ENCODE measurements around the gene AKNA.
"Not testable (repeated sequence)": the region's sequence is repeated elsewhere in the genome, so short reads cannot be mapped to it uniquely, and the experiment has no call there.

The AKNA gene

DNA sequence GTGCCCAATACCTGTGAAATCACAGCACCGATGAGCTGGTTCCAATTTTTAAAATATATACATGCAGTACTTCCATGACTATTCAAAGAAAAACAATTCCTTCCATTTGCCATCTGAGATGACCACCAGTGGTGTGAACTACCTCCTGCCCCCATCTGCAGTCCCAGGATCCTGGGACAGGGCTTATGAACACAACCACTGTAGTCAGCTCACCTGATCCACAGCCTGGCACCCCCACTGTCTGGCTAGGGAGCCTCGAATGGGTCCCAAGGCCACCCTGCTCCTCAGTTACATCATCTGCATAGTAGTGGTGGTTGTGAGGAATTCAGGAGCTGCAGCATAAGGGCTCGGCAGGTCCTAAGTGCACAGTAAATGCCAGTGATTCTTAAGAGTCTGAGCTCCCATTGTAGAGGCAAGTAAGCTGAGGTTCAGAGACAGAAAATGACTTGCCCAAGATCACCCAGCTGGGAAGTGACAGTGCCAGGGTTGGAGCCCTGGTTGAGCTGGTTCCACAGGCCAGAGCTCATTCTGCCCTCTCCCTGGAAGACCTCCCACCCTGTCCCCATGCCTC lies 62.0 kb downstream of the AKNA start:
- not testable (repeated sequence) for H3K36me3 ChIP-seq (ENCODE audit: control insufficient read depth in 1 of 2, insufficient read depth in 2 of 2, low read length in 2 of 2); H3K4me1 ChIP-seq (ENCODE audit: control insufficient read depth in 1 of 2, insufficient read depth in 2 of 2, low read length in 2 of 2); H3K27ac ChIP-seq (ENCODE audit: low read depth, low read length); H3K4me3 ChIP-seq (ENCODE audit: low read depth in 1 of 2, low read length in 2 of 2); H3K9ac ChIP-seq (ENCODE audit: low read depth in 1 of 2, low read length in 2 of 2); H3K27me3 ChIP-seq (ENCODE audit: control insufficient read depth in 1 of 2, insufficient read depth in 2 of 2, low read length in 2 of 2); H3K9me3 ChIP-seq (ENCODE audit: control insufficient read depth in 1 of 2, low read length in 2 of 2)

DNA sequence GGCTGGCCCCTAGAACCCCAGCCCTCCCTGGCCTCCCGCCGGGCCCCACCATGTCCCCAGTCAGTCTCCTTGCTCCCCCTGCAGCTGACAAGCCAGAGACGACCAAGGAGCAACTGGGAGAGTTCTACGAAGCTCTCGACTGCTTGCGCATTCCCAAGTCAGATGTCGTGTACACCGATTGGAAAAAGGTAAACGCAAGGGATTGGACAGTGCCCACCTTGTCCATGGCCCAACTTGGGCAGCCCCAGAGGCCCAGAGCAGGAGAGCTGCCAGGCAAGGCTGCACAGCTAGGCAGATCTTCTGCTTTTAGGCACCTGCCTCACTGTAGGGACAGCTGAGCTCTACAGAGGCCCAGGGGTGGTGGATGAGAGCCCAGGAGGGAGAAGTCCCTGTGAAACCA lies 62.8 kb downstream of the AKNA start:
- not testable (repeated sequence) for H3K27me3 ChIP-seq (ENCODE audit: control insufficient read depth in 1 of 2, insufficient read depth in 2 of 2, low read length in 2 of 2); H3K4me3 ChIP-seq (ENCODE audit: low read depth in 1 of 2, low read length in 2 of 2); H3K4me1 ChIP-seq (ENCODE audit: control insufficient read depth in 1 of 2, insufficient read depth in 2 of 2, low read length in 2 of 2); H3K9ac ChIP-seq (ENCODE audit: low read depth in 1 of 2, low read length in 2 of 2); H3K9me3 ChIP-seq (ENCODE audit: control insufficient read depth in 1 of 2, low read length in 2 of 2); H3K36me3 ChIP-seq (ENCODE audit: control insufficient read depth in 1 of 2, insufficient read depth in 2 of 2, low read length in 2 of 2); H3K27ac ChIP-seq (ENCODE audit: low read depth, low read length)

DNA sequence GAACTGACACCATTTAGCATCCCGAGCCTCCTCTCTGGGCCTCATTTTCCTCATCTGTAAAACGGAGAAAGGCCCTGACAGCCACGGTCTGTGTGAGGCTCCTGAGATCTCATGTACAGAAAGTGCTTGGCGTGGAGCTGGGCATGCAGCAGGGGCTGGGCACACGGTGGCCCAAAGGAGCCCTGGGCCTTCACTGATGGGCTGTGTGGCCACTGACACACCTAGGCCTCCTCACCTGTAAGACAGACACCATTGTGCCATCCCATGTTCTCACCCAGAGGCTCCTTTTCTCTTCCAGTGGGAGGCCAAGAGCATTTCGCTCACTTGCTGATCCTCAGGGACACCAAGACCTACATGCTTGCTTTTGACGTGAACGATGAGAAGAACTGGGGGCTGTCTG lies 63.3 kb downstream of the AKNA start:
- no peaks in the 10 kb centered on the region for H3K9me3 ChIP-seq (ENCODE audit: control insufficient read depth in 1 of 2, low read length in 2 of 2)
- no peaks in the 10 kb centered on the region for H3K36me3 ChIP-seq (ENCODE audit: control insufficient read depth in 1 of 2, insufficient read depth in 2 of 2, low read length in 2 of 2)
- H3K4me1 ChIP-seq (ENCODE audit: control insufficient read depth in 1 of 2, insufficient read depth in 2 of 2, low read length in 2 of 2): peaks cover 5 to 9% of the 10 kb centered on the region in 2 donors
- no peaks in the 10 kb centered on the region for H3K27me3 ChIP-seq (ENCODE audit: control insufficient read depth in 1 of 2, insufficient read depth in 2 of 2, low read length in 2 of 2)
- H3K4me3 ChIP-seq (ENCODE audit: low read depth in 1 of 2, low read length in 2 of 2): no peak overlapping the region
- H3K27ac ChIP-seq (ENCODE audit: low read depth, low read length): no peak overlapping the region
- H3K9ac ChIP-seq (ENCODE audit: low read depth in 1 of 2, low read length in 2 of 2): no peak overlapping the region

DNA sequence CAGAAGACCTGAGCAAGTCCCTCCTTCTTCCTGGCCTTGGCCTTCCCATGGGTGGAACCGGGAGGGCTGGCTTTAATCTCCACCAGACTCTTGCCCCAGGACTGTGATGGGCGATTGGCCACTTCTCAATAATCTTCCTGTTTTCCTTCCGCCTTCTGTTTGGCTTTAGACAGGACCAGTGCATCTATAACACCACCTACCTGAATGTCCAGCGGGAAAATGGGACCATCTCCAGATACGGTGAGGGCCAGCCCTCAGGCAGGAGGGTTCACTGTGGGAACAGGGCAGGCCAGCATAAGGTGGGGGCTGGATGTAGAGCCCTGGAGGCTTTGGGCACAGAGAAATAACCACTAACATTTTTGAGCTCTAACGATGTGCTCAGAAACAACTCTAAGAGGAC lies 63.9 kb downstream of the AKNA start:
- not testable (repeated sequence) for H3K27ac ChIP-seq (ENCODE audit: low read depth, low read length); H3K4me3 ChIP-seq (ENCODE audit: low read depth in 1 of 2, low read length in 2 of 2); H3K27me3 ChIP-seq (ENCODE audit: control insufficient read depth in 1 of 2, insufficient read depth in 2 of 2, low read length in 2 of 2); H3K9me3 ChIP-seq (ENCODE audit: control insufficient read depth in 1 of 2, low read length in 2 of 2); H3K4me1 ChIP-seq (ENCODE audit: control insufficient read depth in 1 of 2, insufficient read depth in 2 of 2, low read length in 2 of 2); H3K9ac ChIP-seq (ENCODE audit: low read depth in 1 of 2, low read length in 2 of 2); H3K36me3 ChIP-seq (ENCODE audit: control insufficient read depth in 1 of 2, insufficient read depth in 2 of 2, low read length in 2 of 2)

DNA sequence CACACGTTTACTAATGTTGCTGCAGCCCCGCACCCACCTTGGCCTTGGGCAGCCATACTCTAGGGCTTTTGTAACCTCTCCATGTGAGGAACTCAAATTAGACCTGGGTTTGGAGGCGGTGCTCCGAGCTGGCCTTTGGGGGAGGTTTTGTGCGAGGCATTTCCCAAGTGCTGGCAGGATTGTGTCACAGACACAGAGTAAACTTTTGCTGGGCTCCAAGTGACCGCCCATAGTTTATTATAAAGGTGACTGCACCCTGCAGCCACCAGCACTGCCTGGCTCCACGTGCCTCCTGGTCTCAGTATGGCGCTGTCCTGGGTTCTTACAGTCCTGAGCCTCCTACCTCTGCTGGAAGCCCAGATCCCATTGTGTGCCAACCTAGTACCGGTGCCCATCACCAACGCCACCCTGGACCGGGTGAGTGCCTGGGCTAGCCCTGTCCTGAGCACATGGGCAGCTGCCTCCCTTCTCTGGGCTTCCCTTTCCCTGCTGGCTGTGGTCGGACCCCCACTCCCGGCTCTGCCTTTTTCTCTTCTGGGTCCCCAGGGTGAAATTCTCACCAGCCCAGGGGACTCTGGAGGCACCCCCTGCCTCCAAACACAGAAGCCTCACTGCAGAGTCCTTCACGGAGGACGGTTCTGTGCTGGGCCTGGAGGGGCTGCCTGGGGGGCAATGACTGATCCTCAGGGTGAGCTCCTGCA lies 64.8 kb downstream of the AKNA start, which contains the start of gene ORM1:
Gene ORM1, plus strand, starts transcription at position 268 of the 701 bp plus-strand sequence. Its CDS starts 36 bp downstream, at position 304.
- not testable (repeated sequence) for H3K4me3 ChIP-seq (ENCODE audit: low read depth in 1 of 2, low read length in 2 of 2); H3K9ac ChIP-seq (ENCODE audit: low read depth in 1 of 2, low read length in 2 of 2); H3K4me1 ChIP-seq (ENCODE audit: control insufficient read depth in 1 of 2, insufficient read depth in 2 of 2, low read length in 2 of 2); H3K36me3 ChIP-seq (ENCODE audit: control insufficient read depth in 1 of 2, insufficient read depth in 2 of 2, low read length in 2 of 2); H3K27ac ChIP-seq (ENCODE audit: low read depth, low read length); H3K27me3 ChIP-seq (ENCODE audit: control insufficient read depth in 1 of 2, insufficient read depth in 2 of 2, low read length in 2 of 2); H3K9me3 ChIP-seq (ENCODE audit: control insufficient read depth in 1 of 2, low read length in 2 of 2)

DNA sequence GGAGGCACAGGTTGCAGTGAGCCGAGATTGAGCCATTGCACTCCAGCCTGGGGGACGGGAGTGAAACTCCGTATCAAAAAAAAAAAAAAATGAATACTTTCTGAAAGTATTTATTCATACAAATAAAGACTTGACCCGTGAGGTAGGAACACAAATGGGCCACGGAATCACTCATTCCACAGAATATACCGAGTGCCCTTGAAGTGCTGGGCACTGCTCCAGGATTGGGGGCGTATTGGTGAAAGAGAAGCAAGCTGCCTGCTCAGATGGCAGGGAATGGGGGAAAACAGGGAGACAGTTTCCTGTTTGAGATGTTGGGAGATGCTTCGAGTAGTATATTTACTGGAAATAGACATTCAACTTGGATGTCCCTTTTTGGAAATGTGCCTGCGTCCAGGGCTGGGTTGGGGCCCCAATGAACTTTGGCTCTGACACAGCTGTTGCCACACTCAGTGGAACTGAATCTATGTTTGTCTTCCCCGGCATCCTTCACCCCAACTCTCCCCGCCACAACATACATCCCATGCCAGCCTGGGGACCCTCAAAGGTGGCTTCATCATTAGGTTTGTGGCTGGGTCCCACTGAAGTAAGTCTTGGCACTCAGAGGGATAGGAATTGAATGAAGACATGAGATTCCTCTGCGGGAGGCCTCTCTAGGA lies 65.5 kb downstream of the AKNA start:
- not testable (repeated sequence) for H3K27ac ChIP-seq (ENCODE audit: low read depth, low read length); H3K4me1 ChIP-seq (ENCODE audit: control insufficient read depth in 1 of 2, insufficient read depth in 2 of 2, low read length in 2 of 2); H3K27me3 ChIP-seq (ENCODE audit: control insufficient read depth in 1 of 2, insufficient read depth in 2 of 2, low read length in 2 of 2); H3K9ac ChIP-seq (ENCODE audit: low read depth in 1 of 2, low read length in 2 of 2); H3K4me3 ChIP-seq (ENCODE audit: low read depth in 1 of 2, low read length in 2 of 2); H3K36me3 ChIP-seq (ENCODE audit: control insufficient read depth in 1 of 2, insufficient read depth in 2 of 2, low read length in 2 of 2); H3K9me3 ChIP-seq (ENCODE audit: control insufficient read depth in 1 of 2, low read length in 2 of 2)

DNA sequence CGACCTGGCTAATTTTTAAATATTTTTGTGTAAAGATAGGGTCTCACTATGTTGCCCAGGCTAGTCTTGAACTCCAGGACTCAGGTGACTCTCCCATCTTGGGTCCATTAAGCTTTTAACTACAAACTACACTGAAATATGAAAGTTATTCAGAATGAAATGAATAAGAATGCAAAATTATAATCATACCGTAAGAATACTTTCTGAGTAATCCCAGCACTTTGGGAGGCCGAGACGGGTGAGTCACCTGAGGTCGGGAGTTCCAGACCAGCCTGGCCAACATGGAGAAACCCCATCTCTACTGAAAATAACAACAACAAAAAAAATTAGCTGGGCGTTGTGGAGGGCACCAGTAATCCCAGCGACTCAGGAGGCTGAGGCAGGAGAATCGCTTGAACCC lies 66.0 kb downstream of the AKNA start:
- Histone ChIP-seq H3K36me3 (ENCODE audit: control insufficient read depth in 1 of 2, insufficient read depth in 2 of 2, low read length in 2 of 2) (no peaks in the 10 kb centered on the region), H3K27ac (ENCODE audit: low read depth, low read length) (no peak overlapping the region), H3K9ac (ENCODE audit: low read depth in 1 of 2, low read length in 2 of 2) (no peak overlapping the region), H3K4me1 (ENCODE audit: control insufficient read depth in 1 of 2, insufficient read depth in 2 of 2, low read length in 2 of 2) (no peaks in the 10 kb centered on the region), H3K4me3 (ENCODE audit: low read depth in 1 of 2, low read length in 2 of 2) (no peak overlapping the region), H3K9me3 (ENCODE audit: control insufficient read depth in 1 of 2, low read length in 2 of 2) (no peaks in the 10 kb centered on the region), H3K27me3 (ENCODE audit: control insufficient read depth in 1 of 2, insufficient read depth in 2 of 2, low read length in 2 of 2) (no peaks in the 10 kb centered on the region)

DNA sequence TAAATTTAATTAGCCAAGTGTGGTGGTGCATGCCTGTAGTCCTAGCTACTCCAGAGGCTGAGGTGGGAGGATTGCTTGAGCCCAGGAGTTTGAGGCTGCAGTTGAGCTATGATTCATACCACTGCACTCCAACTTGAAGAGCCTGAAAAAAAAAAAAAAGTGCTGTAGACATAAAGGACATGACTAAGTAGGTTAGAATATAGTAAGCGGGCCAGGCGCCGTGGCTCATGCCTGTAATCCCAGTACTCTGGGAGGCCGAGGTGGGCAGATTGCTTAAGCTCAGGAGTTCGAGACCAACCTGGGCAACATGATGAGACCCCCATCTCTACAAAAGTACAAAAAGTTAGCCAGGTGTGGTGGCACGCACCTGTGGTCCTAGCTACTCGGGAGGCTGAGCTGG lies 67.1 kb downstream of the AKNA start:
- H3K27me3 ChIP-seq (ENCODE audit: control insufficient read depth in 1 of 2, insufficient read depth in 2 of 2, low read length in 2 of 2); H3K27ac ChIP-seq (ENCODE audit: low read depth, low read length); H3K4me1 ChIP-seq (ENCODE audit: control insufficient read depth in 1 of 2, insufficient read depth in 2 of 2, low read length in 2 of 2); H3K9me3 ChIP-seq (ENCODE audit: control insufficient read depth in 1 of 2, low read length in 2 of 2); H3K9ac ChIP-seq (ENCODE audit: low read depth in 1 of 2, low read length in 2 of 2); H3K4me3 ChIP-seq (ENCODE audit: low read depth in 1 of 2, low read length in 2 of 2); H3K36me3 ChIP-seq (ENCODE audit: control insufficient read depth in 1 of 2, insufficient read depth in 2 of 2, low read length in 2 of 2): not testable (repeated sequence)

DNA sequence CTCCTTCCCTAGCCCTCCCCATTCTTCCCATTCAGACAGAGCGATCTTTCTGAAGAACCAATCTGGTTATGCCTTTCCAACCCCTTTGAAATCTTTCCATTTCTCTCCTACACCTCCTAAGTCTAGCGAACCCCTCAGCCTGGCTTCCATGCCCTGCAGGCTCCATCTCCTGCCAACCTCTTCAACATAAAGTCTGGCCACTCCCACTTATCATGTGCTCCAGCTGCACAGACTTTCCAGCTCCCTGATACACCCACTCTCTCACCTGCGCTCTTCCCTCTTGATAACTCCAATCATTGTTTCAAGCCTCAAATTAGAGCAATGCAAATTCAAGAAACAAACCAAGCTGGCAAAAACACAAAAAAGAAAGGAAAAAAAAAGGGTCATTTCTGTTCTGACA lies 68.6 kb downstream of the AKNA start:
- H3K27ac ChIP-seq (ENCODE audit: low read depth, low read length): no peak overlapping the region
- H3K9ac ChIP-seq (ENCODE audit: low read depth in 1 of 2, low read length in 2 of 2): no peak overlapping the region
- no peaks in the 10 kb centered on the region for H3K27me3 ChIP-seq (ENCODE audit: control insufficient read depth in 1 of 2, insufficient read depth in 2 of 2, low read length in 2 of 2)
- H3K4me1 ChIP-seq (ENCODE audit: control insufficient read depth in 1 of 2, insufficient read depth in 2 of 2, low read length in 2 of 2): no peaks in the 10 kb centered on the region
- H3K4me3 ChIP-seq (ENCODE audit: low read depth in 1 of 2, low read length in 2 of 2): no peak overlapping the region
- no peaks in the 10 kb centered on the region for H3K36me3 ChIP-seq (ENCODE audit: control insufficient read depth in 1 of 2, insufficient read depth in 2 of 2, low read length in 2 of 2)
- no peaks in the 10 kb centered on the region for H3K9me3 ChIP-seq (ENCODE audit: control insufficient read depth in 1 of 2, low read length in 2 of 2)

DNA sequence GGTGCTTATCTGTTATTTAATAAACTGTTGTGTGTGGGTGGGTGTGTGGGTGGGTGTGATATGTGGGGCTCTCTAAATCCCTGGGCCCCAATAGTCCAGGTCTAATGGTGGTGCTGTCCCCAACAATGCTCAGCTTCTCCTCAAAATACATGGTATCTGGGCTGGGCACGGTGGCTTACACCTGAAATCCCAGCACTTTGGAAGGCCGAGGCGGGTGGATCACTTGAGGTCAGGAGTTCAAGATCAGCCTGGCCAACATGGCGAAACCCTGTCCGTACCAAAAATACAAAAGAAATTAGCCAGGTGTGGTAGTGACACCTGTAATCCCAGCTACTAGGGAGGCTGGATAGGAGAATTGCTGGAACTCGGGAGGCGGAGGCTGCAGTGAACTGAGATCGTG lies 69.4 kb downstream of the AKNA start:
- Histone ChIP-seq H3K4me3 (ENCODE audit: low read depth in 1 of 2, low read length in 2 of 2) (no peak overlapping the region), H3K27ac (ENCODE audit: low read depth, low read length) (no peak overlapping the region), H3K36me3 (ENCODE audit: control insufficient read depth in 1 of 2, insufficient read depth in 2 of 2, low read length in 2 of 2) (no peaks in the 10 kb centered on the region), H3K9me3 (ENCODE audit: control insufficient read depth in 1 of 2, low read length in 2 of 2) (no peaks in the 10 kb centered on the region), H3K27me3 (ENCODE audit: control insufficient read depth in 1 of 2, insufficient read depth in 2 of 2, low read length in 2 of 2) (no peaks in the 10 kb centered on the region), H3K9ac (ENCODE audit: low read depth in 1 of 2, low read length in 2 of 2) (no peak overlapping the region), H3K4me1 (ENCODE audit: control insufficient read depth in 1 of 2, insufficient read depth in 2 of 2, low read length in 2 of 2) (no peaks in the 10 kb centered on the region)
